HepG2 (cell line): Measurements from ENCODE around the gene TXNL4A. TPM values are rescaled to one million over a fixed set of nuclear protein-coding genes. Genes with fewer than 3 reads are reported as not detected.

Experiments
- ATAC-seq: fragments of 200-7000 bp; cut with Tn5 transposase; 3 replicates; pipeline ENCODE4 v1.9.1; 2020; ENCODE audit warnings: mild to moderate bottlenecking, moderate library complexity
- BruUV-seq: library from RNA; stranded (reverse); fragments of 400-500 nt; replicated peaks from 2 replicates; lab custom pipeline; 2021; lab: Mats Ljungman, UMichigan
- CTCF ChIA-PET: fragments of 300-600 bp; formaldehyde crosslinking; extraction: SDS; loops from one replicate; lab custom pipeline; 2021; ENCODE audit warnings: low total read pairs, inconsistent platforms, low intra/inter-chr PET ratio; lab: Yijun Ruan, JAX
- POLR2A ChIA-PET: fragments of 350-600 bp; sonication (Branson Sonifier 250); formaldehyde crosslinking; loops from one replicate; lab custom pipeline; 2020; ENCODE audit warnings: antibody characterized with exemption, inconsistent platforms; lab: Yijun Ruan, JAX
- DNase-seq: peaks from one replicate; pipeline ENCODE4 v3.0.0-alpha.2; 2015; ENCODE audit warnings: low spot score
- FAIRE-seq: peaks from 3 replicates; lab custom pipeline; 2011; peaks lifted over from hg19 to GRCh38; lab: Jason Lieb, UNC
- H2AFZ ChIP-seq: one replicate; pipeline ENCODE4 v1.6.1; 2011; ENCODE audit warnings: low read length, inconsistent platforms
- H3K27ac ChIP-seq: fragments of 300-600 bp; 3 replicates; pipeline ENCODE4 v1.8.0; 2011; ENCODE audit warnings: mixed run types, mild to moderate bottlenecking, mixed read lengths, low read length, inconsistent platforms; ENCODE audit not compliant: insufficient read depth; ENCODE audit errors: extremely low read length
- H3K27me3 ChIP-seq, 2 experiments: fragments of 200-600 bp in 1 of 2; 2 replicates in 1 of 2; 3 replicates in 1 of 2; pipeline versions ENCODE4 v1.6.0 to v1.8.0; 2011; ENCODE audit warnings: low read length in 2 of 2, mild to moderate bottlenecking in 2 of 2, moderate library complexity in 2 of 2, inconsistent platforms in 1 of 2; ENCODE audit not compliant: insufficient read depth in 2 of 2, control insufficient read depth in 1 of 2
- H3K36me3 ChIP-seq, 2 experiments: fragments of 200-600 bp in 1 of 2; replicated peaks in 1 of 2; 2 replicates in 1 of 2; 3 replicates in 1 of 2; pipeline versions ENCODE4 v1.5.1 to v1.8.0; 2011; ENCODE audit warnings: low read length in 2 of 2, inconsistent platforms in 1 of 2; ENCODE audit not compliant: insufficient read depth in 2 of 2, control insufficient read depth in 1 of 2
- H3K4me1 ChIP-seq: 2 replicates; pipeline ENCODE4 v1.5.1; 2012; ENCODE audit warnings: low read length, inconsistent platforms; ENCODE audit not compliant: insufficient read depth
- H3K4me2 ChIP-seq: 2 replicates; pipeline ENCODE4 v1.6.0; 2011; ENCODE audit warnings: low read depth, low read length, inconsistent platforms
- H3K4me3 ChIP-seq, 3 experiments: fragments of 200-600 bp in 1 of 3; sonication (generic), shearing (Covaris generic) in 1 of 3; replicated peaks in 1 of 3; 2 replicates each; pipeline ENCODE4 v1.5.1; 2011 to 2016; ENCODE audit warnings: low read length in 3 of 3, inconsistent platforms in 2 of 3, low read depth in 2 of 3, mild to moderate bottlenecking in 2 of 3, control low read depth in 1 of 3, mixed read lengths in 1 of 3; ENCODE audit not compliant: insufficient read depth in 1 of 3
- H3K79me2 ChIP-seq: one replicate; pipeline ENCODE4 v1.6.1; 2011; ENCODE audit warnings: low read length, inconsistent platforms; ENCODE audit not compliant: insufficient read depth
- H3K9ac ChIP-seq: 2 replicates; pipeline ENCODE4 v1.6.0; 2011; ENCODE audit warnings: mild to moderate bottlenecking, low read depth, low read length, inconsistent platforms; ENCODE audit not compliant: insufficient read depth
- H3K9me3 ChIP-seq: 2 replicates; pipeline ENCODE4 v1.5.1; 2012; ENCODE audit warnings: mild to moderate bottlenecking, low read length
- H4K20me1 ChIP-seq: 2 replicates; pipeline ENCODE4 v1.6.0; 2011; ENCODE audit warnings: inconsistent platforms, mild to moderate bottlenecking, low read length, moderate library complexity; ENCODE audit not compliant: insufficient read depth
- ARID4A ChIP-seq: sonication (generic); formaldehyde crosslinking; IDR thresholded peaks from 2 replicates; pipeline ENCODE4 v1.5.0; 2020; ENCODE audit warnings: mild to moderate bottlenecking, missing genetic modification reagents, borderline replicate concordance
- ARNTL ChIP-seq: sonication (generic); formaldehyde crosslinking; IDR thresholded peaks from 2 replicates; pipeline ENCODE4 v1.4.0; 2020; ENCODE audit warnings: mild to moderate bottlenecking, missing genetic modification reagents
- CBX1 ChIP-seq: IDR thresholded peaks from one replicate; pipeline ENCODE4 v1.6.1; 2016; ENCODE audit warnings: antibody characterized with exemption, low read depth
- CBX5 ChIP-seq: sonication (generic); formaldehyde crosslinking; IDR thresholded peaks from 2 replicates; pipeline ENCODE4 v1.4.0; 2020; ENCODE audit warnings: missing genetic modification reagents, borderline replicate concordance
- HOXA7 ChIP-seq: sonication (generic); formaldehyde crosslinking; IDR thresholded peaks from 2 replicates; pipeline ENCODE4 v1.8.1; 2022; ENCODE audit warnings: mild to moderate bottlenecking, missing genetic modification reagents, moderate library complexity
- PHF21A ChIP-seq: sonication (generic); formaldehyde crosslinking; IDR thresholded peaks from 2 replicates; pipeline ENCODE4 v1.5.0; 2020; ENCODE audit warnings: mild to moderate bottlenecking, missing genetic modification reagents
- RBFOX2 ChIP-seq: fragments of 200-400 bp; formaldehyde crosslinking; IDR thresholded peaks from 2 replicates; pipeline ENCODE4 v1.6.1; 2017; ENCODE audit warnings: low read depth, mild to moderate bottlenecking, low read length
- SETDB1 ChIP-seq: sonication (generic); formaldehyde crosslinking; IDR thresholded peaks from 2 replicates; pipeline ENCODE4 v1.5.1; 2020; ENCODE audit warnings: missing genetic modification reagents, mild to moderate bottlenecking, borderline replicate concordance
- SOX13 ChIP-seq, 3 experiments: fragments of 450-650 bp in 1 of 3; sonication (generic) in 1 of 3; formaldehyde crosslinking in 1 of 3; IDR thresholded peaks in 2 of 3; conservative IDR thresholded peaks in 1 of 3; 2 replicates each; pipeline versions ENCODE4 v1.5.0 to v1.6.1; 2016 to 2020; ENCODE audit warnings: antibody characterized with exemption in 1 of 3, mild to moderate bottlenecking in 1 of 3, missing compliant biosample characterization in 1 of 3, missing genetic modification reagents in 1 of 3, moderate library complexity in 1 of 3
- TOPORS ChIP-seq: sonication (generic); formaldehyde crosslinking; IDR thresholded peaks from 2 replicates; pipeline ENCODE4 v1.8.0; 2023; ENCODE audit warnings: mild to moderate bottlenecking, missing genetic modification reagents
- XRCC5 ChIP-seq: fragments of 200-400 bp; formaldehyde crosslinking; optimal IDR thresholded peaks from 2 replicates; pipeline ENCODE3; 2017; ENCODE audit warnings: mild to moderate bottlenecking, low read length
- ZFP1 ChIP-seq: IDR thresholded peaks from 2 replicates; pipeline ENCODE4 v1.6.1; 2016
- ZKSCAN1 ChIP-seq: fragments of 150-350 bp; IDR thresholded peaks from 2 replicates; pipeline ENCODE4 v1.6.1; 2014; ENCODE audit warnings: low read length
- ZMYM2 ChIP-seq: sonication (generic); formaldehyde crosslinking; IDR thresholded peaks from 2 replicates; pipeline ENCODE4 v1.8.0; 2022; ENCODE audit warnings: mild to moderate bottlenecking, missing genetic modification reagents
- ZNF12 ChIP-seq: sonication (generic); formaldehyde crosslinking; IDR thresholded peaks from 2 replicates; pipeline ENCODE4 v1.5.0; 2020; ENCODE audit warnings: missing genetic modification reagents
- ZNF263 ChIP-seq: sonication (generic); formaldehyde crosslinking; IDR thresholded peaks from 2 replicates; pipeline ENCODE4 v1.4.0; 2020; ENCODE audit warnings: missing genetic modification reagents
- ZNF280D ChIP-seq: sonication (generic); formaldehyde crosslinking; IDR thresholded peaks from 2 replicates; pipeline ENCODE4 v1.5.1; 2020; ENCODE audit warnings: mild to moderate bottlenecking, missing genetic modification reagents
- ZNF616 ChIP-seq: sonication (generic); formaldehyde crosslinking; IDR thresholded peaks from 2 replicates; pipeline ENCODE4 v1.5.0; 2020; ENCODE audit warnings: low read depth, mild to moderate bottlenecking, missing genetic modification reagents
- ZSCAN12 ChIP-seq: sonication (generic); formaldehyde crosslinking; IDR thresholded peaks from 2 replicates; pipeline ENCODE4 v1.9.0; 2021; ENCODE audit warnings: mild to moderate bottlenecking, missing genetic modification reagents
- WGBS: methylation state at CpG from one replicate; pipeline ENCODE4 v1.1.6; 2017; ENCODE audit warnings: low lambda C conversion rate; 5-methylcytosine and 5-hydroxymethylcytosine counted together
- in situ Hi-C: cut with HindIII; loops from 2 replicates; pipeline ENCODE4 v1.10.0; 2017; ENCODE audit warnings: low pct_unique_long_range_greater_than_20kb; ENCODE audit not compliant: extremely low pct_ligation_motif_present
- intact Hi-C: fragments of 100-400 bp; cut with micrococcal nuclease; formaldehyde crosslinking; loops from one replicate; pipeline ENCODE4 v1.10.0; 2022; ENCODE audit not compliant: unreplicated experiment
- polyA plus RNA-seq, 8 experiments: library from polyadenylated mRNA; depleted of rRNA in 3 of 8; stranded (reverse) in 7 of 8; unstranded in 1 of 8; fragments of >200 nt; fragmentation: Illumina TruSeq in 4 of 8; extraction: Trizol in 4 of 8; gene quantifications; 2 replicates each; pipeline versions ENCODE4 v1.2.1 to v1.2.3, GENCODE V29; 2011 to 2016; ENCODE audit warnings: low read depth in 4 of 8, missing spikeins in 1 of 8, mixed read lengths in 1 of 8; ENCODE audit not compliant: insufficient read depth in 1 of 8
- total RNA-seq, 5 experiments: library from RNA; depleted of rRNA; stranded (reverse); fragments of >200 nt; fragmentation: Illumina TruSeq; extraction: Trizol; gene quantifications; 2 replicates each; pipeline ENCODE4 v1.2.3, GENCODE V29; 2016; ENCODE audit warnings: low read depth in 1 of 5

Gene TXNL4A
- total and polyA plus RNA-seq, 2 of the 13 experiments (the other 11 are each of a cell fraction or from before 2014, with no cell fraction given): 172 to 202 TPM

- ATAC-seq (no peak), DNase-seq (no peak), FAIRE-seq (no peak)
- POLR2A ChIA-PET: no interaction called here
- Histone ChIP-seq H3K27me3 (no peaks in the 10 kb centered on the region), H3K9ac (no peak overlapping the region), H3K4me1 (no peaks in the 10 kb centered on the region), H3K4me3 (no peak overlapping the region), H2AFZ (no peak overlapping the region), H3K79me2 (no peaks in the 10 kb centered on the region), H3K36me3 (no peaks in the 10 kb centered on the region), H3K4me2 (no peak overlapping the region), H4K20me1 (no peaks in the 10 kb centered on the region), H3K27ac (no peak overlapping the region), H3K9me3 (peaks cover 81% of the 10 kb centered on the region)
- BruUV-seq: no TSS peak
- CTCF ChIA-PET: no interaction called here
- WGBS: 10% methylated on average over 1 of the region's 1 CpG
- in situ Hi-C loops: no loop called here
- intact Hi-C loops: no loop called here
- TF ChIP-seq SOX13 (IDR thresholded peaks at IDR 0.05) (0 out of 2 replicates have a peak, but pooled peaks have one; percentile 13), SOX13 (CRISPR knock-in tag; conservative IDR thresholded peaks at IDR 0.05 in 1 of 2, IDR thresholded peaks at IDR 0.05 in 1 of 2) (no peak), CBX1 (peak; percentile 99), ARNTL (CRISPR knock-in tag) (no peak), TOPORS (peak; percentile 99), ZNF616 (peak; percentile 100), XRCC5 (peak; percentile 91), ZKSCAN1 (peak; percentile 75; the same call in 1 of the 2 replicates), CBX5 (peak; percentile 99), SETDB1 (CRISPR knock-in tag) (peak; percentile 97), ZMYM2 (peak; percentile 64; the same call in 1 of the 2 replicates), ZFP1 (CRISPR knock-in tag) (peak; percentile 57; the same call in 1 of the 2 replicates), PHF21A (CRISPR knock-in tag) (peak; percentile 17; the same call in 1 of the 2 replicates), RBFOX2 (no peak), ARID4A (CRISPR knock-in tag) (0 out of 2 replicates have a peak, but pooled peaks have one; percentile 15), HOXA7 (CRISPR knock-in tag) (no peak), ZNF280D (CRISPR knock-in tag) (peak; percentile 100), ZNF263 (no peak), ZNF12 (CRISPR knock-in tag) (0 out of 2 replicates have a peak, but pooled peaks have one; percentile 39), ZSCAN12 (CRISPR knock-in tag) (no peak)
Observed at GRCh38 chr18:80022613-80023012, 34.2 kb upstream of the TXNL4A start.
